ENCODE results near the gene SHLD1.

The SHLD1 gene

DNA sequence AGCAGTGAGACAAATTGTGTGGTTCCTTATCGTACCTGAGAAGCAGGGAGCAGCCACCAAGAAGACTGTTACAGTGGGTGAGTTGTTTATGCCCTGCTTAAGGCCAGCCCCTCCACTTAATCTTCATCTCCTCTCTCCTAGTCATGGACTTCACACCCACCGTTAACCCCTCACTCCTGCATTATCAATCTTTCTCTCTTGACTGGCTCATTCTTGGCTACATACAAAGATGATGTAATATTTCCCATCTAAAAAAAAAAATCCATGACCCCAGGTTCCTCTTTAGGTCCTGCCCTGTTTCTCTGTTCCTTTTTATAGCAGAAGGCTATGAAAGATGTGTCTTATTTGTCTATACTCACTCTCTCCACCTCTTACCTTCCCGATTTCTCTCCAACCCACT, 72.4 kb downstream of the SHLD1 start:
- no peak for DNase-seq

DNA sequence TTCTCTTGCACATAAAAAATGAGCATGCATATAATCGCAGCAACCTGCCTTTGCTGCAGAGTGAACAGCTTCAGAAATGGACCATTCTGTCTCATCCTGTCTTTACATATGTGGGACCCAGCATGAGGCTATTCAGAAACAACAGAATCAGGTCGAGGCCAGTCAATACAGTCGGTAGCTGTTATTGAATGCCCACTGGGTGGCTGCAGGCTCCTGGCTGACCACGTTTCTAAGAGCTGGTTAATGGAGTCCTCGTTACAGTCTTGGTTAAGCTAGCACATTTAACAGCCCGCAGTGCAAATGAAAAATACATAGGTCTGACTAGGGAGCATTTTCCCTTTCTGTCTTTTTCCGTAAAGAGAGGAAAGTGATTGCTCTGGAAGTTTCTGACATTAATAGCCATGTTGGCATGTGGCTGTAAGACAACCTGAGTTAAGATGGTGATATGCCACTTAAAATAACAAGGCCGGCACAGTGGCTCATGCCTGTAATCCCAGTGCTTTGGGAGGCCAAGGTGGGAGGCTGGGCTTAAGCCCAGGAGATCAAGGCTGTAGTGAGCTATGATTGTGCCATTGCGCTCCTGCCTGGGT, 75.0 kb downstream of the SHLD1 start:
- DNase-seq, result no peak

DNA sequence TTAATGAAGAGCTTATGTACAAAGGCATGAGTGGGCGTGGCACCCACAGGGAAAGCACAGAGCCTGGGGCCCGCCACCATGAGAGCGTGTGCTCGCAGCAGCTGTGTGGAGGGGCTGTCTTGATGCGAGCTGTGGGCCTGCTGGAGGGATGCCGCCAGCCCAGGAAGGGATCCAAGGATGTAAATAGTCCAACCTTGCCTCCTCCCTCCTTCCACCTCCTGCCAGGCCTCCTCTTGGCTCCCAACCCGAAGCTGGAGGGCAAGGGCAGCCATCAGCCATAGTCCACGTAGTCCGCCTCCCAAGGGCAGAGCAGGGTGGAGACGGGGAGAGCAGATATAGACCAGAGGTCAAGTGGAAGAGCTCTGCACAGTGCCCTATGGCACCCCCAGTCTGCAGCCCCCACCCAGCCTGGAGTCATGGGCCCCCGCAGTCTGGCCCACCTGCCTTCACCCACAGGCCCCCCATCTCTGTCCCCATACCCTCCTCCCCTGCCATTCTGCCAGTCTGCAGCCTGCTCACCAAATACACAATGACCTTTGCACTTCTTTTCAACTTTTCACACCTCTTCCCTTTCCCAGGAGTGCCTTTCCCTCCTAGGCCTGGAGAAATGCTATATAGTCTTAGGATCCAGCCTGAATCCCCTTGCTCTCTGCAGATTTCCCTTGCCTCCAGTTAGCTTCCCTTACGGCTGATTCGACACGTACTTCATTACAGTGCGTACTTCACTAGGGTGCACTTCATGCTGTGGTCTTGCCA, 77.1 kb downstream of the SHLD1 start:
- no peak for DNase-seq

DNA sequence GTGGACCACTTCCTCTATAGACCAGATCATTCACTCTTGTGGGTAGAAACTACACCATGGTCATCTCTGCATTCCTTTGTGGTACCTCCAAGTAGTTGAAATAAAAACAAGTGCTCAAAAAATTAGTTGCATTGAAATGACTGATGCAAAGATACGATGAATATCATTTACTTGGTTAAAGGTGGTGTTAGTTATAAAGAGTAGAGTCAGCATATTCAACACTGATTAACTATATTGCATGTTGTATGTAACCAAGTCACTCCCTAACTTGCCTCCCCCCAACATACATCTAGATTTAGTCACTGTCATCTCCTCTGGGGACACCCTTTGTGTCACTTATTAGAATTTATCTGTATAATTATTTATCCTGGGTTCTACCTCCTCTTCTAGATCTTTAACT, 77.7 kb downstream of the SHLD1 start:
- no peak for DNase-seq

DNA sequence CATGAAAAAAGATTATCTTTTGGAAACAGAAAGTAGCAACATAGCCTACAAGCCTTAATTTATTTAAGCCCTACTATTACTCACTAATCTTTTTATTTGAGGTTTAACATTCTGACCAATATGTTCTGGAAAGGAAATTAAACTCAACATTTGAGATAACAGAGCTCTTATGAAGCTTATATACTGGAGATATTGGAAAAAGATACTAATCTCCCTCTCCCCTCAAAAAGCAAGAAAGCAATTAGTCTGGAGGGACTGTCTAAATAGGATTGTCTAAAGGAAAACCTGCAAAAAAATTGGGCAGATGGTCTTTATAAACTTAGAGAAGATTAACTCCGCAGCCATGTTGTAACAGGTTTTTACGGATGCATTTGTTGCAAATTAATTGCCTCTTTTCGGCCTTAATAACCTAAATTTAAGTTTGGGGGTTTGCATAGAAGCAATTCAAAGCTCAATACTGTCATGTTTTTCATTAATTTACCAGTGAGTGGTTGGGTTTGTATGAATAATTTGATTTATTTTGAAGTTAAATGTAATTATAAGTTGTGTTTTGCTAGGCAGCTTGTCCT, 79.1 kb downstream of the SHLD1 start:
- DNase-seq, result no peak

DNA sequence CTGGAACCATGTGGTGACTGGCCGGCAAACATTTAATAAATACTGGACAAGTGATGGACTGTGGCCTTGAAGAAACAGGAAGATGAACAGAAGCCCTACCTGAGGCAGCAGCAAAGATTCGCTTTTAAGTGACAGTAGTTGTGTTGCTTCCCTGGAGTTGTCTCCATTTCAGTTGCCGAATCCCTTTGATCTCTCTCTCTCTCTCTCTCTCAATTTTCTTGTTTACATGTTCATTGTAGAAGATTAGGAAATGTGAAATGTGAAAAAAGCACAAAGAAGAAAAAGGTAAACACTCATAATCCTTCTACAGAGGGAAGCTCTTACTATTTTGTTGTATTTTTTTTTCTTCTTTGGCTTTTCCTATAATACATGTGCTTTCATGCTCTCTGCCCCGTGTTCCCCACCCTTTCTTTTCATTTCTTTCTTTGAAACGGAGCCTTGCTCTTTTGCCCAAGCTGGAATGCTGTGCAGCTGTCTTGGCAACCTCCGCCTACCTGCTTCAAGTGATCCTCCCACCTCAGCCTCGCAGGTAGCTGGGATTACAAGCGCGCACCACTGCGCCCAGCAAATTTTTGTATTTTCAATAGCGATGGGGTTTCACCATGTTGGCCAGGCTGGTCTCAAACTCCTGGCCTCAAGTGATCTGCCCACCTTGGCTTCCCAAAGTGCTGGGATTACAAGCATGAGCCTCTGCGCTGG, 81.5 kb downstream of the SHLD1 start:
- no peak for DNase-seq

DNA sequence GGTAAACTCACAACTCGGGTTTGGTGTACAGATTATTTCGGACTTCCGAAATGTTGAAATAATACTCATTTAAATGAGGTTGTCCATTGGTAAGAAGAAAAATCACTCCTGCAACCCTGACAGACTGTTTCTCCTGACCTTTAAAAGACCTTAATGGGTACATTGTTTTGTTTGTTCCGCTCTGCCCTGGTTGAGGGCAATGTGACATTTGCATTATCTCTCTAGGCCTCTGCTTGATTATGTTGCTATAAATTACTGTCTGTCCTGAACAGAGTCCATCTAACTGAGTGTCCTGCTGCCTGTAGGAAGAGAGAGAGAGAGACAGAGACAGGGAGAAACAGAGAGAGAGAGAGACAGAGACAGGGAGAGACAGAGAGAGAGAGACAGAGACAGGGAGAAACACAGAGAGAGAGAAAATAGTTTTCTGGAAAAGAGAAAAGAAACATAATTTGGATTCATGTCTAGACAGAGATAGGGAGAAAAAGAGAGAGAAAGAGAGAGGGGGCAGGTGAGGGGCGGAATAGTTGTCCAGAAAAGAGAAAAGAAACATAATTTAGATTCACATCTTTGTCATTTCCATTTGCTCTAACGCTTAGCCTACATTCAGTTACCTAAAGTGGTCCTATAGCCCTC, 83.2 kb downstream of the SHLD1 start:
- DNase-seq, result no peak

DNA sequence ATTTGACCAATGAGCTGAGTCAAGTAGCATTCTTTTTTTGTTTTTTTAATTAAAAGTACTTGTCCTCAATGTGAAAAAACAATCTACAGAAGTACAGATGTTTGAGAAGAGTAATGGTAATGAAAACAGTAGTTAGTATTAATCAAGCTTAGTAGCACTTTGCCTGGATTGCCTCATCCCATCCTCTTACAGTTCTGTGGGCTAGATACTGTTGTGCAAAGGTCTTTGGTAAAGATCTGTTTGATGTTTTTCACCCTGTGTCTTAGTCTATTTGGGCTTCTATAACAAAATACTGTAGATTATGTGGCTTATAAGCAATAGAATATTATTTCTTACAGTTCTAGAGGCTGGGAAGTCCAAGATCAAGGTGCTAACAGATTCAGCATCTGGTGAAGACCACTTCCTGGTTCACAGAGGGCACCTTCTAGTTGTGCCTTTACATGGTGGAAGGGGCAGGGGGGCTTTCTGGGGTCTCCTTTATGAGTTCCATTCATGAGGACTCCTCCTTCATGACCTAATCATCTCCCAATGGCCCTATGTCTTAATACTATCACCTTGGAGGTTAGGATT, 84.3 kb downstream of the SHLD1 start:
- DNase-seq, result no peak

DNA sequence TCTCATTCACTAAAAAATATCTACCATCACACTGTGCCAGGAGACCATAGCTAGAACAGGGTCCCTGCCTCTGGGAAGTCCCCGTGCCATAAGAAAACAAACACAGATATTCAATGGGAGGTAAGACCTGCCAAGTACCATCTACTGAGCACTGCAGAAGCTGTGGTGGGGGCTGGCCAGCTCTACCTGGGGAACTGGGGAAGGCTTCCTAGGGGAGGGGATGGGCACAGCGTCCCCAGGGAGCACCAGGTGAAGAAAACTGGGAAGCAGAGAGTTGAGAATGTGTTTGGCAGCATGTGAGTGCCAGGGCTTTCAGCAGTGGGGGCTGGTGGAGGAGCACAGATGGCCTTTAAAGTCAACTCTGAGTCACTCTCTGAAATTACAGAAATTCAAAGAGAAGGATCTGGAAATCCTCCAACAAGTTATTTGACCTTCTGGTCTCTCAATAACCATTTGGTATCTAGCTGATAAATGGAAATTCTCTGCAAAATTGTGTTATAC, 85.2 kb downstream of the SHLD1 start:
- peak; percentile 35 for DNase-seq

DNA sequence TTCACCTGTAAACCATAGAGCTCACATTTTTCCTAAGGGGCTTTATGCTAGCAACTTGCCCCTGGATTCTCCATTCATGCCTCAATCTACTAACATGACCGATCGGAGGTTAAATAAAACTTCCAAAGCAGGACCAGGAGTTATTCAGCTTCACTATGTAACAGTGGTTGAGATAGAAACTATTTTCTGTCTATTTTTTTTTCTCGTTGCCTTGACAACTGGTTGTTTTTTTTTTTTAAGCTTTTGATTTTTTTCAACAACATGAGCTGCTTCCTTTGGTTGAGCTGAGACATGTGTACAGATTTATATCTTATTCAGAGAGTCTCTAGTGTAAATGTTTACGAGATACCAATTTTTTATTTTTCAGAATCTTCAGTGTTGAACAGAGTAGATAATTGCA, 85.7 kb downstream of the SHLD1 start:
- DNase-seq, result no peak

DNA sequence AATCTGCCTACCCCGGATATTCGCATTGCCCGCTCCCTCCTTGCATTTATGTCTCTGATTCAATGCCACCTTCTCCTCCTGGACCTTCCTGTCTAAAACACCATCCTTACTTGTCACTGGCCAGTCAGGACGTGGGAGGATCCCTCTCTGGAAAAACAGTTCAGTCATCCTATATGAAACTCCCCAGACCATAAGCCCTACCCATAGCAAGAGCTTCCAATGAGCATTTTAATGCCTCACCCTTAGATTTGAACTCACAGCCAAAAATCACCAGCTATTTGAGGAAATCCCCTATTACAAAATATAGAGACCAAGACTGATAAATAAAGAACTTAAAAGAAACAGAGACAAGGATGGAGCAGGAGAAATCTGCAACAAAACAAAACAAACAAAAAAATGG, 86.4 kb downstream of the SHLD1 start:
- no peak for DNase-seq

DNA sequence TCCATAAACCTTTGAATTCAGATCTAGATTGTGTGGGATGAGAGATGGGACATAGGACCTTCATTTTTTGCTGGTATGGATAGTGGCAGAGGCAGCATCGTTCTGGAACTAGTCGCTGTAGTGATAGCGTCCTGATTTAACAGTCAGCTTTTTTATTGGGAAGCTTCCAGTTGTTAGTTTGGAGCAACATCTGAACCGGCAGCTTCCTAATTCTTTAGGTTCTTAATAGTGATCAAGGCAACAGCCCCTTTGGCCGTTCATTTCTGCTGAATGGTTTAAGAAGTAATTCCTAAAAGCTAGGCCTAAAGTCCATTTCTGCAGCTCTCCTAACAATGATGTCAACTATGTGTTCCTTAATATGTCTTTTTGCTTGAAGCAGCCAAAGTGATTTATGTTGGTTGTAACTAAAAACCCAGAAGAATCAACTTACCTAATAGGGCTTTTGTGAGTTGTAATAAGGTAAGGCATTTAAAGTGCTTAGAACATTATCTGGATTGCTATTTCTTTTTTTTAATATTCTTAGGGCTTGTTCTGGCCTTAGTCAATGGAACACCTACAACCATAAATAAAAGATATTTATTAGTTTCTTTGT, 90.3 kb downstream of the SHLD1 start:
- DNase-seq, result no peak

DNA sequence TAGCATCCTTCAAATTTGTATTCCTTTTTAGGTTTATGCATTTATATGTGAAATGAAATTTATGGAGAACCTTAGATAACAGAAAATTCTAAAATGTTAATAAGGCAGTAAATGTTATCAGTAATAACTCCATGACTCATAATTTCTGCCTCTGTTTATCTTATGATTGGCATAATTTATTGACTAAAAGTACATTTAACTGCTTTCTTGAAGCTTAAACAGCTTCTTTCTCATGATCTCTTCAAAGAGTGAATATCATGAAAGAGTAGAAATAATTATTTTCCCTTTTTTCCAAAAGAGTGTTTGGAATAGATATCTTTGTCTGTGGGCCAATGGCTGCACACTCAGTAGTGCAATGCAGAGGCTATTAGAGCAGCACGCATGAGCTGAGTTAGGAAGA, 91.3 kb downstream of the SHLD1 start:
- no peak for DNase-seq

DNA sequence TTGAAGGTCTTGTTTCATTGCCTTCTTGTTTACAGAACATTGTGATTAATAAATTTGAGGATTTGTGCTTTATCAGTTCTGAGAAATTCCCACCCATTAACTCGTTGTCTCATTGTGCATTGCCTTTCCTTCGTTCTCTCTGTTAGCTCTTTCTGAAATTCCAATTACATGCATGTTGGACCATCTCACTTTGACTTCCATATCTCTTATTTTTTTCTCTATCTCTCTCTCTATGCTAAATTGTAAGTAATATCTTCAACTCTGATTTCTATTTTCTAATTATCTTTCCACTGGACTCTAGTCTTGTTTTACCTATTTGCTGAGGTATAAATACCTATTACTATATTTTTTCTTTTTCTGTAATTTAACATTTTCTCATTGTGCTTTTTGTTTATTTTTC, 92.3 kb downstream of the SHLD1 start:
- DNase-seq, result no peak

DNA sequence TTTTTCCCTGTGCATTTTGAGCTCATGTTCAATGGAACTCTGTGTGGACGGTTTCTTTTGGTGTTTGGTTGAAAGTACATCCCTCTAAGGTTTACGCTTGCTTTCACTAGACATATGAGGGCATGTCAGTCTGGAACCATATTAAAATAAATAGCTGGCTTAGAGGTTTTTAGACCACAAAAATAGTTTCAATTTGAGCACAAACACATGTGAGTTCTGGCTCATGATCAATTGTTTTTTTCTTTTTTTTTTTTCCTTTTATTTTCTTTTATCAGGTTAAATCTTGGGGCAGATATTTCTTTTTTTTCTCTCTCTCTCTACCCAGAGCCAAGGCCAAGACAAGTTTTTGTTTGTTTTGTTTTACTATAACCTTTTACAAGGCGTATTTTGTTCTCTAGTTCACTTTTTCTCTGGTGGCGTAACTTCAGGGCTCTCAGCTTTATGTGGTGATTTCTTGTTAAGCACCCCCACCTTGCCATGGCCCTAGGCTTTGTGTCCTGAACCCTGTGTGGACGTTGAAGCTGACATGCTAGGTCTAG, 92.9 kb downstream of the SHLD1 start:
- no peak for DNase-seq

DNA sequence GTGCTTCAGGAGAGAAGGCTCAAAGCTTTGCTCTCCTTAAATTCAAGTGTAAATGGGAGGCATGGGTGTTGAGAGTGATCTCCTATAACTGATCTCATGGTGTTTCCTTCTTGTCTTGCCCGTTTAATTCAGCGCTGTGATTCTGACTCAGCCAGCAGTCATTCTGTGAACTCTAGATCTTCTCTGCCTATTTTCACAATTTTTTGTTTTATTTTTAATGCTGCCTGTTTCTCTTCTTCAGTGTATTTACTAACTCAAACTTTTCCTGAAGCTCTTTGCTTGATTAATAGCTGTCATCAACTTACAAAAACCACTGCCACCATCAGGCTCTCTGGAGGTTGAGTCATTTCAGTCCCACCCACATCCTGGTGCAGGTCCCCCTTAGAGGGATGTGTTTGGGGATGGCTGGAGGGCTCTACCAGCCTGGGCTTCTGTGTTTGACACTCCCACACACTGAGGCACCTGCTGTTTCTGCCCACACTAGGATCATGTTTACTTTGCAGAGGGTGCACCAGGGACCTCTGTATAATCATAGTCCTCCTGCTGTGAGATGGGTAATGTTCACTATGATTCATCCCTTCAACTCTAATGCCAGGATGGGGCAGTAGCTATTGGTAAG, 94.0 kb downstream of the SHLD1 start:
- DNase-seq, result peak; percentile 31

DNA sequence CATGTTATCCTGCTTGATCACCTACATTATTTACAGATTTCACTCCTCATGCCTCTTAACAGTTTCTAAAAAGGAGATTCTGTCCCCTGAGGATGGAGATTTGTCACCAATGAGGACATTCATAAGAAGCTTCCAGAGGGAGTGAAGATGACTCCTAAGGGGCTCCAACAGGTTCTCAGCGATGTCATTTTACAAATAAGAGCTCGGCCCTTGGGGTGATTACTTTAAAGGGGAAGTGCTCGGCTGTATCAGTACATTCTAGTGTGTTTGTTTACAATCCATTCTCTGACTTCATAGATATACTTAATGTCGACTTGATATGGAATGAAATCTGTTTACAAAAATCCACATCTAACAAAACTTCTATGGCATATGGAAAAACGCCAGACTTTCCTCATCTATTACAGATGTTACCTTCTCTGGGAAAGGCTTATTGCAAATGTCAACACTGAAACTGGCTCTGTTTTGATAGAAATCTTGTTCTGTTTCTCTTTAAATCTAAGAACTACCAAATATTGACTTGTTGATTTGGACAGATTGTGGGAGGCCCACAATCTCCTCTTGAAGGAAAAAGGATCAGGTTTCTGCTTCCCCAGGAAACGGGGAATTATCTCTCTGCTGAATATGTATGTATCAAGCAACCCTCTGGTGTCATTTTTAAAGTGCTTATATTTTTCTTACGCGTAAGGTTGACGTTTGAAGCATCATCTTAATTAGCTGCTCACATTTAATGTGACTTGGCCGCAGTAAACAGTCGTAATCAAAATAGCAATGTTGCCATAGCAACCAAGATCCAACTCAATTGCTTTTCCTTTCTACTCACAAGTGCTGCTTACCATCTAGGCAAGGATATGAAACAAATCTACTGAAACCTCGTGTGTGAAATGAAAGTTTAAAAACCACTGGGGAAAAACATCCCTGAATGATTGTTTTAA, 95.7 kb downstream of the SHLD1 start:
- DNase-seq, result no peak

DNA sequence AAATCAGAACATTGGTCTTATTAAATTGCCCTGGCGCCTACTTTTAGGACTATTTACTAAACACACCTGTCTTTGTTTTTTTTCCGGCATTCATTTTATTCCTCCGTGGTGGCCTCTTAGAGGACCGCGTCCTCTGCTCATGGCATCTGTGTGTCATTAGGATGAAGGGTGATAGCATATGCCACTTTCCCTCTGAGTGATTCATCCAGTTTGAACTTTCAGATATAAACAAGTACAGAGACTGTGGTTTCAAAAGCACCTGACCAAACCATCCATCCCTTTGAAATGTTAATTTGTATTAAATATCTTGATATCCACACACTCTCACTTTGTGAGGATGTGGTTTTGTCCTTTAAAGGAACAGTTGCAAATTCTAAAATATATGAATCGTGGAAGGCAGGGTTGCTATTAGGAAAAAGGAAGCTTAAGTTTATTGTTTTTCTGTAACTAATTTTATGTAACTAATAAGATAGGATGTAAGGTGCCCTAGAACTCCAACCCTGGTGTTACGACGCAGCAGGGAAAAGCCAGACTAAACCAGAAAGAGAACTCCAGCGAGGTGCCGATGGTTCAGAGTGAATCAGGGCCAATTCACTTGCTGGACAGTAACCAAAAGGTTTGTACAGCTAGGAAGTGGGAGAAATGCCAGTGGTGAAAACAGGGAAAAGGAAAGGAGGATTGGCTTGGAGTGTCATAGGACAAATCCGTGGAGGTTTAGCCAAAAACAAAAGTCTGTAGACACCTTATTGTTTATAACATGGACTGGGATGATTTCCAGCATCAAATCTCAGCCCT, 98.7 kb downstream of the SHLD1 start:
- no peak for DNase-seq

DNA sequence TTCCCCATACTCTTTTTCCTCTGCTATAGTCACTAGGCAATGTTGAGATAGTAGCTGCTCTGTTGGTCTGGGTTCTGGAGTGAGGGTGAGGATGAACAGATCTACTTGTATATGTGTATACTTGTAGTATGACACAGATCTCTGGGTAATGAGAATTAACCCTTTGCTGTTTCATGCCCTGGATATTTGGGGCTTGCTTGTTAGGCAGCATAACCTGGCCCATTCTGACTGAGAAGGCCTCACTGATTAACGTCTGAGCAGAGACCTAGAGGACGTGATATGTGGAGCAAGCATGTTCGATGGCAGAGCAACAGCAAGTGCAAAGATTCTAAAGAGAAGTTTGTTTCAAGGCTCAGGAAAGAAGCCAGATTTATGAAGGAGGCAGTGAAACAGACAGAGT, 105.7 kb downstream of the SHLD1 start:
- no peak for DNase-seq

DNA sequence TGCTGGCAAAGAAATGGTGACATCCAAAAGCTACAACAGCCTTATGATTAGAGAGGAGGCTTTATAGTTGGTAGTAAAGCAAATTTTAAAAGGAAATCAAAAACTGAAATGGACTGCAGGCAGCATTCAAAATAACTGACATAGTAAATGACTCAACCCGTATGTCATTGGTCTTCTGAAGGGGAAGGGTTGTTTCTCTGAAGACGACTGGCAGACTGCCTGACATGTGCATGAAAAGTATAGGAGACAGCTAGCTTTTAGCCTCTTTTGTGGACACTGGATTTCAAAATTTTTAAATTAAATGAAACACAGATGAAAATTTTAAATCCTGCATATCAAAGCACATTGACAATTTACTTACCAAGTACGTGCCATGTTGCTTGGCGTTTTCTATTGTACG, 109.4 kb downstream of the SHLD1 start:
- DNase-seq, result no peak

Measured in activated T-cell treated with anti-CD3 and anti-CD28 coated beads, Interleukin-2, amount 50 U/mL, for 1 hour (primary cell).